ENCODE results near the gene NUP214. TPM values are rescaled to one million over a fixed set of nuclear protein-coding genes. Genes with fewer than 3 reads are reported as not detected.

NUP214 gene
- polyA plus RNA-seq, 1 donor from 2014 or later: 15.0 TPM

GRCh38 chr9:131246618-131247017 is 121.2 kb downstream of the NUP214 start:
- H3K4me3 ChIP-seq (ENCODE audit: low read length): no peak overlapping the region
- H3K79me2 ChIP-seq (replicated peaks; ENCODE audit: insufficient read depth, low read length): no peaks in the 10 kb centered on the region
- H2AFZ ChIP-seq (ENCODE audit: low read depth, low read length): no peak overlapping the region
- H3K9me2 ChIP-seq (ENCODE audit: insufficient read depth, low read length): no peaks in the 10 kb centered on the region
- H3K27ac ChIP-seq (ENCODE audit: low read length): no peak overlapping the region
- H4K20me1 ChIP-seq (ENCODE audit: insufficient read depth): no peaks in the 10 kb centered on the region
- no peaks in the 10 kb centered on the region for H3K9me3 ChIP-seq (ENCODE audit: low read length)
- TF ChIP-seq EZH2 (IDR thresholded peaks at IDR 0.05; ENCODE audit: borderline replicate concordance, insufficient read depth, low read length, poor library complexity, severe bottlenecking) (no peak), SMC3 (conservative IDR thresholded peaks at IDR 0.05; ENCODE audit: poor library complexity) (no peak), TAF1 (IDR thresholded peaks at IDR 0.05; ENCODE audit: low read depth) (no peak), CTCF (IDR thresholded peaks at IDR 0.05; ENCODE audit: poor library complexity, severe bottlenecking) (no peak), POLR2AphosphoS5 (IDR thresholded peaks at IDR 0.05) (no peak)
- no peaks in the 10 kb centered on the region for H3K36me3 ChIP-seq (ENCODE audit: insufficient read depth, low read length)
- H3K4me2 ChIP-seq (ENCODE audit: low read length): no peak overlapping the region
- H3F3A ChIP-seq (ENCODE audit: insufficient read depth, low read length, poor library complexity, severe bottlenecking): no peaks in the 10 kb centered on the region
- no peak overlapping the region for H3K9ac ChIP-seq (ENCODE audit: low read length)
- no peaks in the 10 kb centered on the region for H3K27me3 ChIP-seq (ENCODE audit: insufficient read depth, low read depth, low read length)

GRCh38 chr9:131252120-131252519 is 126.7 kb downstream of the NUP214 start:
- no peak for TF ChIP-seq SMC3 (conservative IDR thresholded peaks at IDR 0.05; ENCODE audit: poor library complexity)
- no peak for TF ChIP-seq TAF1 (IDR thresholded peaks at IDR 0.05; ENCODE audit: low read depth)
- no peak for TF ChIP-seq REST (IDR thresholded peaks at IDR 0.05; ENCODE audit: borderline replicate concordance)
- no peak for TF ChIP-seq RAD21 (conservative IDR thresholded peaks at IDR 0.05)
- Histone ChIP-seq H3K27ac (ENCODE audit: low read length) (no peak overlapping the region), H3K4me3 (ENCODE audit: low read length) (no peak overlapping the region)

GRCh38 chr9:131253891-131254491 is 128.6 kb downstream of the NUP214 start:
- Histone ChIP-seq H3K27me3 (ENCODE audit: insufficient read depth, low read depth, low read length) (no peaks in the 10 kb centered on the region), H2AFZ (ENCODE audit: low read depth, low read length) (no peak overlapping the region), H3K4me2 (ENCODE audit: low read length) (no peak overlapping the region), H3K9me2 (ENCODE audit: insufficient read depth, low read length) (no peaks in the 10 kb centered on the region), H3K79me2 (replicated peaks; ENCODE audit: insufficient read depth, low read length) (no peaks in the 10 kb centered on the region), H3K9ac (ENCODE audit: low read length) (no peak overlapping the region), H3F3A (ENCODE audit: insufficient read depth, low read length, poor library complexity, severe bottlenecking) (no peaks in the 10 kb centered on the region), H3K4me3 (ENCODE audit: low read length) (no peak overlapping the region), H3K9me3 (ENCODE audit: low read length) (no peaks in the 10 kb centered on the region), H4K20me1 (ENCODE audit: insufficient read depth) (no peaks in the 10 kb centered on the region), H3K27ac (ENCODE audit: low read length) (no peak overlapping the region), H3K36me3 (ENCODE audit: insufficient read depth, low read length) (no peaks in the 10 kb centered on the region)
- TF ChIP-seq EZH2 (IDR thresholded peaks at IDR 0.05; ENCODE audit: borderline replicate concordance, insufficient read depth, low read length, poor library complexity, severe bottlenecking) (no peak), RAD21 (conservative IDR thresholded peaks at IDR 0.05) (no peak), REST (IDR thresholded peaks at IDR 0.05; ENCODE audit: borderline replicate concordance) (no peak), SMC3 (conservative IDR thresholded peaks at IDR 0.05; ENCODE audit: poor library complexity) (no peak), MXI1 (conservative IDR thresholded peaks at IDR 0.05; ENCODE audit: poor library complexity, severe bottlenecking) (no peak), CTCF (IDR thresholded peaks at IDR 0.05; ENCODE audit: poor library complexity, severe bottlenecking) (no peak), TAF1 (IDR thresholded peaks at IDR 0.05; ENCODE audit: low read depth) (no peak), EP300 (conservative IDR thresholded peaks at IDR 0.05; ENCODE audit: poor library complexity, severe bottlenecking) (no peak)

More at GRCh38 chr9:131252120-131252519, 126.7 kb downstream of the NUP214 start:
- H3K9me3 ChIP-seq (ENCODE audit: low read length): no peaks in the 10 kb centered on the region
- no peaks in the 10 kb centered on the region for H3K9me2 ChIP-seq (ENCODE audit: insufficient read depth, low read length)
- no peak overlapping the region for H2AFZ ChIP-seq (ENCODE audit: low read depth, low read length)
- no peak overlapping the region for H3K9ac ChIP-seq (ENCODE audit: low read length)
- no peaks in the 10 kb centered on the region for H3K27me3 ChIP-seq (ENCODE audit: insufficient read depth, low read depth, low read length)
- H4K20me1 ChIP-seq (ENCODE audit: insufficient read depth): no peaks in the 10 kb centered on the region
- no peak overlapping the region for H3K4me2 ChIP-seq (ENCODE audit: low read length)
- H3K36me3 ChIP-seq (ENCODE audit: insufficient read depth, low read length): no peaks in the 10 kb centered on the region
- no peaks in the 10 kb centered on the region for H3K79me2 ChIP-seq (replicated peaks; ENCODE audit: insufficient read depth, low read length)
- H3F3A ChIP-seq (ENCODE audit: insufficient read depth, low read length, poor library complexity, severe bottlenecking): no peaks in the 10 kb centered on the region
